Fibroblast of lung (primary cell): ENCODE results near the gene ZNF467.

Experiments used
- EZH2 ChIP-seq: IDR thresholded peaks from 2 replicates; pipeline ENCODE4 v1.5.1; 2012; ENCODE audit warnings: low read length, control low read depth, mild to moderate bottlenecking; ENCODE audit errors: missing control alignments
- TF ChIP-seq, protein P1 (sequence below), 2 donors: IDR thresholded peaks in 1 of 2; conservative IDR thresholded peaks in 1 of 2; 1 replicate in 1 of 2; 2 replicates in 1 of 2; pipeline ENCODE4 v1.5.1; 2011 to 2012; ENCODE audit warnings: low read length in 2 of 2, control low read depth in 1 of 2, inconsistent platforms in 1 of 2, low read depth in 1 of 2, mild to moderate bottlenecking in 1 of 2

- TF ChIP-seq, protein P1, sequence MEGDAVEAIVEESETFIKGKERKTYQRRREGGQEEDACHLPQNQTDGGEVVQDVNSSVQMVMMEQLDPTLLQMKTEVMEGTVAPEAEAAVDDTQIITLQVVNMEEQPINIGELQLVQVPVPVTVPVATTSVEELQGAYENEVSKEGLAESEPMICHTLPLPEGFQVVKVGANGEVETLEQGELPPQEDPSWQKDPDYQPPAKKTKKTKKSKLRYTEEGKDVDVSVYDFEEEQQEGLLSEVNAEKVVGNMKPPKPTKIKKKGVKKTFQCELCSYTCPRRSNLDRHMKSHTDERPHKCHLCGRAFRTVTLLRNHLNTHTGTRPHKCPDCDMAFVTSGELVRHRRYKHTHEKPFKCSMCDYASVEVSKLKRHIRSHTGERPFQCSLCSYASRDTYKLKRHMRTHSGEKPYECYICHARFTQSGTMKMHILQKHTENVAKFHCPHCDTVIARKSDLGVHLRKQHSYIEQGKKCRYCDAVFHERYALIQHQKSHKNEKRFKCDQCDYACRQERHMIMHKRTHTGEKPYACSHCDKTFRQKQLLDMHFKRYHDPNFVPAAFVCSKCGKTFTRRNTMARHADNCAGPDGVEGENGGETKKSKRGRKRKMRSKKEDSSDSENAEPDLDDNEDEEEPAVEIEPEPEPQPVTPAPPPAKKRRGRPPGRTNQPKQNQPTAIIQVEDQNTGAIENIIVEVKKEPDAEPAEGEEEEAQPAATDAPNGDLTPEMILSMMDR (conservative IDR thresholded peaks at IDR 0.05 in 1 of 2, IDR thresholded peaks at IDR 0.05 in 1 of 2; ENCODE audit: low read depth in 1 of 2, low read length in 2 of 2): no peak
- TF ChIP-seq EZH2: no peak
Observed at GRCh38 chr7:149778327-149778637, 4.9 kb upstream of the ZNF467 start.
